Renal pelvis (tissue), 12 donors: ENCODE results near the gene ZNF700. TPM values are rescaled to one million over a fixed set of nuclear protein-coding genes. Genes with fewer than 3 reads are reported as not detected.
A peak's percentile ranks its signal among the peaks of the same experiment; 100 is the strongest.
"Not testable (repeated sequence)": the region's sequence is repeated elsewhere in the genome, so short reads cannot be mapped to it uniquely, and the experiment has no call there.

ENCODE experiments used
- DNase-seq: peaks from one replicate; pipeline ENCODE4 v3.0.0-alpha.2; 2013
- long read RNA-seq, 16 experiments: transcript quantifications; one replicate each; lab custom pipeline, GENCODE V29; 2026
- polyA plus RNA-seq, 3 donors: library from polyadenylated mRNA; unstranded; fragments of 120-200 nt; gene quantifications; one replicate each; pipeline ENCODE4 v1.2.1, GENCODE V29; 2013; ENCODE audit not compliant: insufficient read length in 3 of 3

ZNF700 gene
- polyA plus RNA-seq, result 10 to 100 TPM; 13.1 to 26.0 (median 21.1) TPM
- long read RNA-seq, donor 1, partial matches to known transcripts, result 0 of 2 reads
- long read RNA-seq, donor 1, other reads (novel, unspliced or antisense), result 0 of 2 reads
- long read RNA-seq, donor 2, transcript ZNF700-201 (4 exons, 2,882 nt), result major isoform, 6 of 6 reads
- long read RNA-seq, donor 2, partial matches to known transcripts, result 0 of 6 reads
- long read RNA-seq, donor 2, other reads (novel, unspliced or antisense), result 0 of 6 reads
- long read RNA-seq, donor 3, partial matches to known transcripts, result 6 of 6 reads
- long read RNA-seq, donor 3, other reads (novel, unspliced or antisense), result 0 of 6 reads
- long read RNA-seq, donor 4, partial matches to known transcripts, result 0 of 3 reads
- long read RNA-seq, donor 4, other reads (novel, unspliced or antisense), result 0 of 3 reads
- long read RNA-seq, donor 5, partial matches to known transcripts, result 0 of 1 reads
- long read RNA-seq, donor 5, other reads (novel, unspliced or antisense), result 0 of 1 reads
- long read RNA-seq, donor 6, partial matches to known transcripts, result 0 of 1 reads
- long read RNA-seq, donor 6, other reads (novel, unspliced or antisense), result 0 of 1 reads
- long read RNA-seq, donor 7, partial matches to known transcripts, result 0 of 3 reads
- long read RNA-seq, donor 7, other reads (novel, unspliced or antisense), result 0 of 3 reads
- long read RNA-seq, donor 8, result 0 reads
- long read RNA-seq, donor 9, partial matches to known transcripts, result 0 of 6 reads
- long read RNA-seq, donor 9, other reads (novel, unspliced or antisense), result 0 of 6 reads
- long read RNA-seq, donor 10, partial matches to known transcripts, result 0 of 4 reads
- long read RNA-seq, donor 10, other reads (novel, unspliced or antisense), result 0 of 4 reads
- long read RNA-seq, donor 11, partial matches to known transcripts, result 0 of 2 reads
- long read RNA-seq, donor 11, other reads (novel, unspliced or antisense), result 0 of 2 reads
- long read RNA-seq, donor 12, partial matches to known transcripts, result 0 of 3 reads
- long read RNA-seq, donor 12, other reads (novel, unspliced or antisense), result 0 of 3 reads
- long read RNA-seq, donor 13, partial matches to known transcripts, result 0 of 2 reads
- long read RNA-seq, donor 13, other reads (novel, unspliced or antisense), result 0 of 2 reads
- long read RNA-seq, donor 14, result 0 reads
- long read RNA-seq, donor 15, result 0 reads
- long read RNA-seq, donor 16, partial matches to known transcripts, result 0 of 1 reads
- long read RNA-seq, donor 16, other reads (novel, unspliced or antisense), result 0 of 1 reads

- peak; percentile 93 for DNase-seq
Observed at GRCh38 chr19:11924886-11925650, at the start of gene ZNF700. Gene ZNF700, plus strand, starts transcription at chr19:11925107. Its CDS starts 104 bp downstream, at chr19:11925211.

DNA sequence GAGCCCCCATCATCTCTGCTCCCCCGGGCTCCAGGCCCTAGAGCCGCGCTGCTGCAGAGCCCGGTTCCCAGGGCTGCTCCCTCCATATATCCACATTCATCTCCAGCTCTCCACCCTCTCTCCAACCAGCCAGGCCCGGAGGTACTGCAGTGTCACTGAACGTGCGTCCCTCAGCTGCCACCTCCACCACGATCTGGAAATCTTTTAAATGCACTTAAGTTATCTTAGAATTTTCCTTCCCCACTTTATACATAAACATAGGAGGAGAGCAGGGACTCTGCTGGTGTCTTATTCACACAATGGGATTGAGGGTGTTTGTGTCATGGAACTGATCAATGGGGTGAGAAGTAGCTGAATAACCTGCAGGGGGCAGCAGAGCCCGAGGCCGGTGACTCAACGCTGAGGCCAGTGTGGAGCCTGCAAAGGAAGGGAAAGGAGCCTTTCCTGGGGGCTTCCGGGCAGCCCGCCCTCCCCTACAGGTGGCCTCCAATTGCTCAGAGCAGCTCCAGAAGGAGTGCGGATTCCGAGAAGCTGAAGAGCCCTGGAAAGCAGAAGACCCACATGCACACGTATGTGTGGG is 45.1 kb upstream of the ZNF700 start:
- DNase-seq, result not testable (repeated sequence)

DNA sequence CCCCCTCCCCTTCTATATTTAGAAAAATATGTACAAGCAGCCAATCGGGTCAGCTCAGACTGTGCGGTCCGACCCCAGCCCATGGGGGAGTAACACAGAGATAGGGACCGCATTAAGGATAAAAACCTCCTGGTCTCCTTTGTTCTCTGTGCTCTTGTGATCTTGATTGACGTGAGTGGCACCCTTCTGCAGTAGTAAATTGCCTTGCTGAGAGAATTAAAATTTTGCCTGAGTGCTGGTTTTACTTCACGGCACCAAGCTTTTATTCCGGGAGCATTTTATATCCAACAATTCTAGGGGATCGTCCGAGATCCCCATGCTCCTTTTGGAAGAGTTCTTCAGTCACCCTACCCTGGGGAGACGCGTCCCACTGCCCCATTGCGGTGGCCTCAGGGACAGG is 44.3 kb upstream of the ZNF700 start:
- DNase-seq, result no peak

- DNase-seq, result peak; percentile 60
Observed at GRCh38 chr19:11881151-11881800, 43.6 kb upstream of the ZNF700 start.

- DNase-seq, result no peak
Observed at GRCh38 chr19:11882606-11883005, 42.3 kb upstream of the ZNF700 start.

GRCh38 chr19:11887234-11887610 is 37.7 kb upstream of the ZNF700 start:
- no peak for DNase-seq

GRCh38 chr19:11887611-11888531 is 37.0 kb upstream of the ZNF700 start, which contains the start of gene ZNF69:
Gene ZNF69, plus strand, starts transcription at chr19:11887782. Its CDS starts 142 bp downstream, at chr19:11887924.
- peak; percentile 94 for DNase-seq

- not testable (repeated sequence) for DNase-seq
Observed at GRCh38 chr19:11889901-11890300, 35.0 kb upstream of the ZNF700 start.

DNA sequence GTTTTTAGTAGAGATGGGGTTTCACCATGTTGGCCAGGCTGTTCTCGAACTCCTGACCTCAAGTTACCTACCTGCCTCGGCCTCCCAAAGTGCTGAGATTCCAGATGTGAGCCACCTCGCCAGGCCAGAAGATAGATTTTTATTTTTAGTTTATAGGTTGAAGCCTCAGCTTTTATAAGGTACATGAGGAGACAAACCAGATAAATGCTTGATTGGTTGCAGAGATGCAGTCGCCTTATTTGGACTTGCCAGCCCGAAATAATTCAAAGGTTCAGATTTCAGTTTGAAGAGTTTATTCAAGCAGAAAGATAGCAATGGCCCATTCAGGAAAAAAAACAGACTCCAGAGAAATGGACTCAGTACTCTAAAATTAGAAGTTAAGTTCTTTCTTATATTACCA is 34.3 kb upstream of the ZNF700 start:
- no peak for DNase-seq

GRCh38 chr19:11894851-11895250 is 30.1 kb upstream of the ZNF700 start:
- no peak for DNase-seq

DNA sequence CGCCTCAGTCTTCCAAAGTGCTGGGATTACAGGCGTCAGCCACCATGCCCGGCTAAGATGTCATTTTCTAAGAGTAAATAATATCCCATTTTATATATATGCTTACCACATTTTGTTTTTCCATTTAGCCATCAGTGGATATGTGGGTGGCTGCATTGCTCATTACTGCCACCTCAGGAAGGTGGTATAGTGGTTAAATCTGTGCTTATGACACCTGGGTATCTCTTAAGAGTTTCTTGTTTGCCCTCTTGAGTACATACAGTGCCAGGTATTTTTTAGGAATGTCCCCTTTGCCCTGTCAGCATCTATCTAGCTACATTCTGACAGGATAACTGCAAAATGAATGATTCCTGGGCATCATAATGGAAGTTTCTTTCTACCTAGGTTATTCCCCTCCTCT is 22.7 kb upstream of the ZNF700 start:
- DNase-seq, result no peak

- DNase-seq, result no peak
Observed at GRCh38 chr19:11905928-11906327, 19.0 kb upstream of the ZNF700 start.

DNA sequence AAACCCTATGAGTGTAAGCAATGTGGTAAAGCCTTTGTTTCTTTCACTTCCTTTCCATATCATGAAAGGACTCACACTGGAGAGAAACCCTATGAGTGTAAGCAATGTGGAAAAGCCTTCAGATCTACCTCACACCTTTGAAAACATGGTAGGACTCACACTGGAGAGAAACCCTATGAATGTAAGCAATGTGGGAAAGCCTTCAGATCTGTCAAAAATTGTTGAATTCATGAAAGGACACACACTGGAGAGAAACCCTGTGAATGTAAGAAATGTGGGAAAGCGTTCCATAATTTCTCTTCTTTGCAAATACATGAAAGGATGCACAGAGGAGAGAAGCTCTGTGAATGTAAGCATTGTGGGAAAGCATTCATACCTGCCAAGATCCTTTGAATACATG is 13.0 kb upstream of the ZNF700 start:
- not testable (repeated sequence) for DNase-seq

- not testable (repeated sequence) for DNase-seq
Observed at GRCh38 chr19:11914417-11915051, 10.4 kb upstream of the ZNF700 start.

DNA sequence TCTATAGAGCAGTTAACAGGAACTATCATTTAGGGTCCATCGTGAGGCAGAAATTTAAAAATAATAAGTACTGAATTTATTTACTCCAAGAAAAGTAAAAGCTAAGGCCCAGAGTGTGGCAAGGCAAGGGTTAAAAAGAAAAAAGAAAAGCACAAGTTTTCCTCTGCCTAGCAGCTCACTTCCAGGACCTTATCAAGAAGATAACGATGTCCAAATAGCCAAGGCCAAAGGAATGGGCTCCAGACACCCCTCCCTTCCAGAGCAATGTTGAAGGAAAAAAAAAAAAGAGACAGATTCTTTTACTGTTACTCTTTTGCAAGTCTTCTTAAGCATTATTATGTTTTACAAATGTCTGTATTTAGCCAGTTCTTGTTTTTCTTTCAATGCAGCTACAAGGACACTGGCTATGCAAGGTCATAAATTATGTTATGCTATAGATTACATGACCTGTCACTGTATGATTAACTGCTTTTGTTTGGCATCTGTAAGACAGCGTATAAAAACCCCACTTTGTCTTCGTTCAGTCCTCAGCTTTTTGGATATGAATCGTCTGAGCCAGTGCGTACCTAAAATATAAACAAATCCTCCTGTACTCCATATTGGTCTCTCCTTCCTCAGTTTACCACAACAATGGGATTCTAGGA is 2.9 kb upstream of the ZNF700 start:
- DNase-seq, result no peak

DNA sequence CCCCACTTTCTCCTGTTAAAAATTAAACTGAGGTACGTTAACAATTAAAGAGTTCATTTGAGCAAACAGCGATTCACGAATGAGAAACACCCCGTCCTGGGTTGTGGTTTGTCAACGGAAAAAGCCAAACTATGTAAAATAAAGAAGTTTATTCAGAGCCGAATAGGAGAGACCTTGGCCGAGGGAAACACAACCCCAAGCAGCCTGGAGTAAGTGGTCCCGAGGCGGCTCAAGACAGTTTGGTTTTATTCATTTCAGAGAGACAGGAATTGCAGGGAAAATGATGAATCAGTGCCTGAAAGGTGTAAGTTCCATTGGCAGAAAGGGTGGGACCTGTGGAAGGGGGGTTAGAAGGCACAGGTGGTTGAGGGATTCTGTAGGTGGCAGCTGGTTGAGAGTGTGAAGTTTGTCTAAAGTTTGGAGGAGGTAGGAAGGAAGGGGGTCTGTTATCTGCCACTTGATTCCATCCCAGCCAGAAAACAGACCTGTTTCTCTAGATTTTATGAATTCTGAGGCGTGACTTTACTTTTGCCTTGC is 812 bp downstream of the ZNF700 start:
- DNase-seq, result not testable (repeated sequence)

GRCh38 chr19:11927227-11927626 is 2.3 kb downstream of the ZNF700 start:
- no peak for DNase-seq

- DNase-seq, result no peak
Observed at GRCh38 chr19:11931051-11931450, 6.1 kb downstream of the ZNF700 start.
